H1 (cell line): ENCODE results near the gene DAPK1. TPM values are rescaled to one million over a fixed set of nuclear protein-coding genes. Genes with fewer than 3 reads are reported as not detected.

Experiments
- CTCF ChIA-PET: fragments of 300-600 bp; sonication (Branson Sonifier 250); formaldehyde crosslinking; loops from one replicate; lab custom pipeline; 2021; ENCODE audit not compliant: partially characterized antibody; lab: Charles Lee
- POLR2A ChIA-PET: fragments of 300-600 bp; sonication (Branson Sonifier 250); formaldehyde crosslinking; loops from one replicate; lab custom pipeline; 2021; ENCODE audit warnings: inconsistent platforms; ENCODE audit not compliant: partially characterized antibody; lab: Charles Lee
- DNase-seq, 2 experiments: peaks; one replicate each; pipeline versions ENCODE4 v3.0.0 to v3.0.0-alpha.2; 2010 to 2022; ENCODE audit warnings: low spot score in 2 of 2, low read depth in 1 of 2, mixed read lengths in 1 of 2
- FAIRE-seq: peaks from 2 replicates; lab custom pipeline; 2011; peaks lifted over from hg19 to GRCh38; lab: Jason Lieb, UNC
- H2AFZ ChIP-seq: 2 replicates; pipeline ENCODE4 v1.8.1; 2012; ENCODE audit warnings: low read length, inconsistent platforms
- H2AK5ac ChIP-seq: 2 replicates; pipeline ENCODE4 v1.6.1; 2013; ENCODE audit warnings: low read depth, low read length
- H2BK120ac ChIP-seq: replicated peaks from 2 replicates; pipeline ENCODE3; 2013; ENCODE audit warnings: low read depth, low read length, inconsistent platforms
- H2BK12ac ChIP-seq: 2 replicates; pipeline ENCODE4 v1.6.1; 2013; ENCODE audit warnings: low read depth, low read length
- H2BK15ac ChIP-seq: 2 replicates; pipeline ENCODE4 v1.6.1; 2013; ENCODE audit warnings: low read length
- H2BK20ac ChIP-seq: 2 replicates; pipeline ENCODE4 v1.6.1; 2013; ENCODE audit warnings: low read length
- H2BK5ac ChIP-seq: 2 replicates; pipeline ENCODE4 v1.6.1; 2013; ENCODE audit warnings: low read depth, low read length
- H3K14ac ChIP-seq: 2 replicates; pipeline ENCODE4 v1.6.1; 2013; ENCODE audit warnings: inconsistent platforms; ENCODE audit not compliant: insufficient read length
- H3K18ac ChIP-seq: 2 replicates; pipeline ENCODE4 v1.6.1; 2013; ENCODE audit warnings: low read length; ENCODE audit errors: extremely low read depth
- H3K23ac ChIP-seq: 2 replicates; pipeline ENCODE4 v1.6.1; 2013; ENCODE audit warnings: inconsistent platforms; ENCODE audit not compliant: insufficient read length
- H3K23me2 ChIP-seq: 2 replicates; pipeline ENCODE4 v1.6.1; 2013; ENCODE audit warnings: low read depth, low read length
- H3K27ac ChIP-seq: 2 replicates; pipeline ENCODE4 v1.6.1; 2011; ENCODE audit warnings: low read depth, low read length, inconsistent platforms
- H3K27me3 ChIP-seq, 4 experiments: replicated peaks in 1 of 4; 1 replicate in 1 of 4; 2 replicates in 3 of 4; pipeline versions ENCODE4 v1.6.1 to v1.8.1; 2011 to 2013; ENCODE audit warnings: low read length in 3 of 4, mild to moderate bottlenecking in 3 of 4, inconsistent platforms in 2 of 4, mixed read lengths in 2 of 4, moderate library complexity in 1 of 4; ENCODE audit not compliant: control insufficient read depth in 3 of 4, insufficient read depth in 3 of 4; ENCODE audit errors: extremely low read depth in 1 of 4
- H3K36me3 ChIP-seq, 4 experiments: 2 replicates each; pipeline versions ENCODE4 v1.6.1 to v1.8.1; 2011 to 2013; ENCODE audit warnings: mild to moderate bottlenecking in 4 of 4, low read length in 3 of 4, moderate library complexity in 2 of 4, control low read depth in 1 of 4, inconsistent platforms in 1 of 4; ENCODE audit not compliant: insufficient read depth in 4 of 4, control insufficient read depth in 2 of 4
- H3K4ac ChIP-seq: replicated peaks from 2 replicates; pipeline ENCODE3; 2013; ENCODE audit warnings: low read length, low read depth, mixed read lengths, inconsistent platforms; ENCODE audit not compliant: insufficient read length
- H3K4me1 ChIP-seq, 4 experiments: replicated peaks in 1 of 4; 1 replicate in 1 of 4; 2 replicates in 3 of 4; pipeline versions ENCODE4 v1.6.1 to v1.8.1; 2011 to 2013; ENCODE audit warnings: low read length in 3 of 4, inconsistent platforms in 2 of 4, mixed read lengths in 1 of 4; ENCODE audit not compliant: insufficient read depth in 4 of 4, control insufficient read depth in 3 of 4
- H3K4me2 ChIP-seq, 2 experiments: 2 replicates each; pipeline versions ENCODE4 v1.6.1 to v1.8.1; 2011 to 2013; ENCODE audit warnings: low read depth in 2 of 2, low read length in 2 of 2, control low read depth in 1 of 2, inconsistent platforms in 1 of 2, mild to moderate bottlenecking in 1 of 2; ENCODE audit not compliant: insufficient read depth in 1 of 2
- H3K4me3 ChIP-seq, 4 experiments: fragments of 200-600, 300-600 bp in 1 of 4; sonication (generic), shearing (Covaris generic), sonication (Bioruptor Twin) in 1 of 4; 2 replicates each; pipeline versions ENCODE4 v1.5.1 to v1.8.1; 2011 to 2016; ENCODE audit warnings: low read length in 4 of 4, low read depth in 3 of 4, control low read depth in 2 of 4, inconsistent platforms in 2 of 4, mild to moderate bottlenecking in 2 of 4, mixed read lengths in 1 of 4, moderate library complexity in 1 of 4; ENCODE audit not compliant: insufficient read depth in 2 of 4; ENCODE audit errors: extremely low read depth in 1 of 4
- H3K56ac ChIP-seq: replicated peaks from 2 replicates; pipeline ENCODE3; 2013; ENCODE audit warnings: low read depth, mild to moderate bottlenecking, mixed read lengths, low read length, inconsistent platforms; ENCODE audit not compliant: insufficient read length
- H3K79me1 ChIP-seq: 2 replicates; pipeline ENCODE4 v1.6.1; 2013; ENCODE audit warnings: low read depth, low read length, control low read depth
- H3K79me2 ChIP-seq, 2 experiments: 2 replicates each; pipeline versions ENCODE4 v1.6.1 to v1.8.1; 2012 to 2013; ENCODE audit warnings: low read length in 2 of 2, mild to moderate bottlenecking in 2 of 2, inconsistent platforms in 1 of 2; ENCODE audit not compliant: insufficient read depth in 2 of 2, control insufficient read depth in 1 of 2
- H3K9ac ChIP-seq, 4 experiments: replicated peaks in 1 of 4; 1 replicate in 1 of 4; 2 replicates in 3 of 4; pipeline versions ENCODE4 v1.6.1 to v1.8.1; 2011 to 2013; ENCODE audit warnings: low read depth in 3 of 4, low read length in 3 of 4, control low read depth in 2 of 4, mild to moderate bottlenecking in 2 of 4, moderate library complexity in 2 of 4, inconsistent platforms in 1 of 4; ENCODE audit errors: extremely low read depth in 1 of 4
- H3K9me3 ChIP-seq, 2 experiments: 2 replicates each; pipeline versions ENCODE4 v1.6.1 to v1.8.1; 2012 to 2013; ENCODE audit warnings: mild to moderate bottlenecking in 2 of 2, moderate library complexity in 2 of 2, control low read depth in 1 of 2, inconsistent platforms in 1 of 2, low read depth in 1 of 2, low read length in 1 of 2, mixed read lengths in 1 of 2; ENCODE audit not compliant: insufficient read depth in 2 of 2
- H4K20me1 ChIP-seq, 2 experiments: replicated peaks in 1 of 2; 2 replicates each; pipeline versions ENCODE3 to v1.8.1; 2011 to 2013; ENCODE audit warnings: inconsistent platforms in 2 of 2, low read length in 2 of 2, mild to moderate bottlenecking in 1 of 2; ENCODE audit not compliant: insufficient read depth in 2 of 2, control insufficient read depth in 1 of 2
- H4K5ac ChIP-seq: 2 replicates; pipeline ENCODE4 v1.6.1; 2013; ENCODE audit warnings: low read length, low read depth, mixed read lengths, inconsistent platforms; ENCODE audit not compliant: insufficient read length
- H4K8ac ChIP-seq: 2 replicates; pipeline ENCODE4 v1.8.0; 2013; ENCODE audit warnings: mild to moderate bottlenecking, moderate library complexity, low read length, inconsistent platforms; ENCODE audit not compliant: insufficient read depth; ENCODE audit errors: extremely low read depth
- H4K91ac ChIP-seq: replicated peaks from 2 replicates; pipeline ENCODE3; 2013; ENCODE audit warnings: low read length, mixed read lengths, inconsistent platforms; ENCODE audit not compliant: insufficient read length
- BACH1 ChIP-seq: IDR thresholded peaks from 2 replicates; pipeline ENCODE4 v1.6.1; 2012; ENCODE audit warnings: low read length, improper control_type of control experiment
- BCL11A ChIP-seq, 2 experiments: IDR thresholded peaks; one replicate each; pipeline ENCODE4 v1.6.1; 2011; ENCODE audit warnings: low read depth in 2 of 2, low read length in 2 of 2, mild to moderate bottlenecking in 2 of 2
- EP300 ChIP-seq, 2 experiments: IDR thresholded peaks; 1 replicate in 1 of 2; 2 replicates in 1 of 2; pipeline ENCODE4 v1.6.1; 2011 to 2012; ENCODE audit warnings: low read depth in 2 of 2, low read length in 2 of 2, mild to moderate bottlenecking in 2 of 2, borderline replicate concordance in 1 of 2, inconsistent platforms in 1 of 2, moderate library complexity in 1 of 2
- KDM1A ChIP-seq: fragments of 200-600, 300-600 bp; sonication (generic); IDR thresholded peaks from 2 replicates; pipeline ENCODE4 v1.7.1; 2016; ENCODE audit warnings: mild to moderate bottlenecking, low read length, borderline replicate concordance
- NRF1 ChIP-seq: IDR thresholded peaks from 2 replicates; pipeline ENCODE4 v1.6.1; 2011; ENCODE audit warnings: mild to moderate bottlenecking, low read depth, low read length, improper control_type of control experiment
- SIRT6 ChIP-seq: IDR thresholded peaks from one replicate; pipeline ENCODE4 v1.7.1; 2012; ENCODE audit warnings: low read length, inconsistent platforms
- TBP ChIP-seq: IDR thresholded peaks from 2 replicates; pipeline ENCODE4 v1.6.1; 2011; ENCODE audit warnings: low read depth, low read length, improper control_type of control experiment
- WGBS, 2 experiments: shearing (Covaris generic) in 1 of 2; methylation state at CpG; one replicate each; pipeline versions ENCODE4 v1.1.6 to v1.1.7; 2013 to 2015; ENCODE audit warnings: low lambda C conversion rate in 2 of 2, mixed read lengths in 2 of 2, inconsistent platforms in 1 of 2, low coverage in 1 of 2, missing lambda C conversion rate in 1 of 2; ENCODE audit not compliant: insufficient replicate concordance in 2 of 2, insufficient coverage in 1 of 2, insufficient read length in 1 of 2; ENCODE audit errors: extremely low coverage in 1 of 2, missing lambda C conversion rate in 1 of 2; 5-methylcytosine and 5-hydroxymethylcytosine counted together
- polyA plus RNA-seq, 7 experiments: library from polyadenylated mRNA; depleted of rRNA in 3 of 7; stranded (reverse) in 5 of 7; unstranded in 2 of 7; fragments of >200 nt in 5 of 7; fragments of 200-250 nt in 2 of 7; gene quantifications; 1 replicate in 5 of 7; 2 replicates in 1 of 7; 4 replicates in 1 of 7; pipeline versions ENCODE4 v1.2.1 to v1.2.3, GENCODE V29; 2011 to 2013; ENCODE audit warnings: missing spikeins in 2 of 7, mixed read lengths in 2 of 7
- total RNA-seq: library from RNA; stranded (reverse); fragmentation: NEBNext Ultra II Directional; extraction: Animal tissue kit (Norgen Biotek cat#: 25700); gene quantifications from 2 replicates; pipeline ENCODE4 v1.2.1, GENCODE V29; 2021

DAPK1 gene
- total and polyA plus RNA-seq, 2 of the 8 experiments (the other 6 are each of a cell fraction or from before 2014, with no cell fraction given): 62.4 to 131 TPM

- Histone ChIP-seq H2BK5ac (no peak overlapping the region), H3K27ac (no peak overlapping the region), H3K4me2 (no peak overlapping the region), H3K9me3 (no peaks in the 10 kb centered on the region), H3K23me2 (no peaks in the 10 kb centered on the region; the same call in 1 of the 2 replicates), H3K79me1 (peaks cover 34% of the 10 kb centered on the region), H3K14ac (no peak overlapping the region), H4K91ac (no peak overlapping the region), H2AK5ac (no peak overlapping the region), H3K9ac (no peak overlapping the region), H3K79me2 (peaks cover 9 to 89% of the 10 kb centered on the region in 2 experiments), H3K4me1 (peaks cover 13 to 30% (median 20%) of the 10 kb centered on the region in 4 experiments), H2BK20ac (no peak overlapping the region), H2BK12ac (no peak overlapping the region), H3K23ac (no peak overlapping the region), H2BK120ac (no peak overlapping the region), H2AFZ (no peak overlapping the region), H3K36me3 (peaks cover 0 to 26% (median 2%) of the 10 kb centered on the region in 4 experiments; a peak in 5 of 8 replicates), H3K4ac (no peak overlapping the region), H3K18ac (no peak overlapping the region), H4K8ac (no peak overlapping the region), H2BK15ac (no peak overlapping the region), H3K27me3 (no peaks in the 10 kb centered on the region), H4K20me1 (peaks cover 8 to 11% of the 10 kb centered on the region in 2 experiments), H4K5ac (no peak overlapping the region), H3K4me3 (no peak overlapping the region), H3K56ac (no peak overlapping the region)
- DNase-seq (no peak), FAIRE-seq (no peak)
- ChIA-PET POLR2A (interaction anchor here (0.8 to 2.4 kb wide), 3 partner anchors 12 to 18 kb away, joined by 3 to 9 read pairs (median 5); partner anchors contain the start of gene DAPK1), CTCF (interaction anchor here (0.6 to 2.2 kb wide), 8 partner anchors 9 to 1429 kb away, joined by 3 to 8 read pairs (median 3); partner anchors contain the start of gene DAPK1)
- WGBS, 2 experiments: 93% methylated on average over 2 of the region's 2 CpGs; no CpG with 5 or more reads in 1 of the 2 experiments
- TF ChIP-seq BCL11A (IDR thresholded peaks at IDR 0.05; ENCODE audit: low read depth in 2 of 2, low read length in 2 of 2) (no peak), EP300 (IDR thresholded peaks at IDR 0.05; ENCODE audit: borderline replicate concordance in 1 of 2, low read depth in 2 of 2, low read length in 2 of 2) (no peak), KDM1A (no peak), NRF1 (no peak), TBP (no peak), BACH1 (no peak), SIRT6 (no peak)
These were observed 17.3 kb downstream of the DAPK1 start for GRCh38 chr9:87515006-87515405.
